ENCODE measurements around the gene ADAMTS17.

ADAMTS17 gene, protein sequence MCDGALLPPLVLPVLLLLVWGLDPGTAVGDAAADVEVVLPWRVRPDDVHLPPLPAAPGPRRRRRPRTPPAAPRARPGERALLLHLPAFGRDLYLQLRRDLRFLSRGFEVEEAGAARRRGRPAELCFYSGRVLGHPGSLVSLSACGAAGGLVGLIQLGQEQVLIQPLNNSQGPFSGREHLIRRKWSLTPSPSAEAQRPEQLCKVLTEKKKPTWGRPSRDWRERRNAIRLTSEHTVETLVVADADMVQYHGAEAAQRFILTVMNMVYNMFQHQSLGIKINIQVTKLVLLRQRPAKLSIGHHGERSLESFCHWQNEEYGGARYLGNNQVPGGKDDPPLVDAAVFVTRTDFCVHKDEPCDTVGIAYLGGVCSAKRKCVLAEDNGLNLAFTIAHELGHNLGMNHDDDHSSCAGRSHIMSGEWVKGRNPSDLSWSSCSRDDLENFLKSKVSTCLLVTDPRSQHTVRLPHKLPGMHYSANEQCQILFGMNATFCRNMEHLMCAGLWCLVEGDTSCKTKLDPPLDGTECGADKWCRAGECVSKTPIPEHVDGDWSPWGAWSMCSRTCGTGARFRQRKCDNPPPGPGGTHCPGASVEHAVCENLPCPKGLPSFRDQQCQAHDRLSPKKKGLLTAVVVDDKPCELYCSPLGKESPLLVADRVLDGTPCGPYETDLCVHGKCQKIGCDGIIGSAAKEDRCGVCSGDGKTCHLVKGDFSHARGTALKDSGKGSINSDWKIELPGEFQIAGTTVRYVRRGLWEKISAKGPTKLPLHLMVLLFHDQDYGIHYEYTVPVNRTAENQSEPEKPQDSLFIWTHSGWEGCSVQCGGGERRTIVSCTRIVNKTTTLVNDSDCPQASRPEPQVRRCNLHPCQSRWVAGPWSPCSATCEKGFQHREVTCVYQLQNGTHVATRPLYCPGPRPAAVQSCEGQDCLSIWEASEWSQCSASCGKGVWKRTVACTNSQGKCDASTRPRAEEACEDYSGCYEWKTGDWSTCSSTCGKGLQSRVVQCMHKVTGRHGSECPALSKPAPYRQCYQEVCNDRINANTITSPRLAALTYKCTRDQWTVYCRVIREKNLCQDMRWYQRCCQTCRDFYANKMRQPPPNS

GRCh38 chr15:100341750-100342560 is at the start of gene ADAMTS17:
Gene ADAMTS17 (minus strand): TSS chr15:100341975. CDS start chr15:100341899, 76 bp downstream.
- DNase-seq (ENCODE audit: low spot score in 2 of 2) (peak; percentile 73 to 81), ATAC-seq (ENCODE audit: low read depth) (peak; percentile 95)
- H3K27ac Mint-ChIP-seq = no peak within 1 kb of the TSS
- peaks cover 18% of the 10 kb centered on the region for H3K27me3 Mint-ChIP-seq
- H3K9me3 Mint-ChIP-seq = no peaks in the 10 kb centered on the region
- H3K4me3 Mint-ChIP-seq = peak within 1 kb of the TSS; percentile 49
- peaks cover 2% of the 10 kb centered on the region for H3K4me1 Mint-ChIP-seq
- no peaks in the 10 kb centered on the region for H3K36me3 Mint-ChIP-seq

GRCh38 chr15:100385300-100386050 is 43.7 kb upstream of the ADAMTS17 start:
- Mint-ChIP-seq H3K4me1 (peaks cover 3% of the 10 kb centered on the region), H3K36me3 (no peaks in the 10 kb centered on the region), H3K27me3 (no peaks in the 10 kb centered on the region), H3K4me3 (no peak overlapping the region), H3K27ac (no peak overlapping the region), H3K9me3 (peaks cover 13% of the 10 kb centered on the region)
- ATAC-seq (ENCODE audit: low read depth) (no peak), DNase-seq (ENCODE audit: low spot score in 2 of 2) (no peak)

- H3K36me3 Mint-ChIP-seq = no peaks in the 10 kb centered on the region
- H3K27me3 Mint-ChIP-seq = no peaks in the 10 kb centered on the region
- no peak overlapping the region for H3K4me3 Mint-ChIP-seq
- peaks cover 3% of the 10 kb centered on the region for H3K4me1 Mint-ChIP-seq
- H3K27ac Mint-ChIP-seq = no peak overlapping the region
- ATAC-seq (ENCODE audit: low read depth) (no peak), DNase-seq (ENCODE audit: low spot score in 2 of 2) (no peak)
- peaks cover 13% of the 10 kb centered on the region for H3K9me3 Mint-ChIP-seq
Measured at GRCh38 chr15:100384108-100384410, 42.3 kb upstream of the ADAMTS17 start.

DNA sequence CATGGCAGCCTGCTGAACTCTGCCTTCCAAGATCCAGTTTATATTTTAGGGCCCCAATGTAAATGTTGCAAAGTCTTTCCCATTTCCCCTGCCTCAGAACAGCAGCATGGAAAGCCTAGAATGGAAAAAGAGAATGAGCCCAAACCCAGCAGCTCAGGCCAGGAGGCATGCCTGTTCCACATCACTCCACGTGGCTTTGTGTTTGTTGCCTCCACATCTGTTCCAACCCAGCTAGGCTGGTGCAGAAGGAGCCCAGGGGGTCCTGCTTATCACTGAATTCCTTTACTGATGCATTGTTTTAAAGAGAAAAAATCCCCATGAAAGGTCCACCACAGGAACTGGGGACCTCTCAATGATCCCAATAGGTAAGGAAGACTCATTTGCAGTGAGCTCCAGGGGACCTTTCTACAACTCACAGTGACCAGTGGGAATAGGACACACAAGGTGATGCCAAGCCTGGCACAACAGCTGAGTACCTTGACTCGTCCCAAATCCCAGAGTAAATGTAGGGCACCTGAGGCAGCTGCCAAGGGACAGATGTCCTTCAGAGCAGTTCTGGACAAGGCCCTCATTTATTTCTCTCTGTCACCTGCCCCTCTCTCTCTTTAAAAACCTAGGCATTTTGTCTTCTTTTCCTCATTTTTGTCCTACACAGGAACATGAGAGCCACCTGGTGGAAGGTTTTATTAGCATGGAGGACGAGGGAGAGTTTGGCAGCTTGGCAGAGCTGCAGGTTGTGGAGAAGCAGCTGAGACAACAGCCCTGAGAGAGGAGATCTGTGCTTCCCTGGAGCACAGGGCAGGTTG is 41.7 kb upstream of the ADAMTS17 start:
- H3K4me1 Mint-ChIP-seq = peaks cover 3% of the 10 kb centered on the region
- DNase-seq (ENCODE audit: low spot score in 2 of 2) (no peak), ATAC-seq (ENCODE audit: low read depth) (no peak)
- H3K36me3 Mint-ChIP-seq = no peaks in the 10 kb centered on the region
- no peaks in the 10 kb centered on the region for H3K27me3 Mint-ChIP-seq
- no peak overlapping the region for H3K27ac Mint-ChIP-seq
- H3K9me3 Mint-ChIP-seq = peaks cover 10% of the 10 kb centered on the region
- no peak overlapping the region for H3K4me3 Mint-ChIP-seq

DNA sequence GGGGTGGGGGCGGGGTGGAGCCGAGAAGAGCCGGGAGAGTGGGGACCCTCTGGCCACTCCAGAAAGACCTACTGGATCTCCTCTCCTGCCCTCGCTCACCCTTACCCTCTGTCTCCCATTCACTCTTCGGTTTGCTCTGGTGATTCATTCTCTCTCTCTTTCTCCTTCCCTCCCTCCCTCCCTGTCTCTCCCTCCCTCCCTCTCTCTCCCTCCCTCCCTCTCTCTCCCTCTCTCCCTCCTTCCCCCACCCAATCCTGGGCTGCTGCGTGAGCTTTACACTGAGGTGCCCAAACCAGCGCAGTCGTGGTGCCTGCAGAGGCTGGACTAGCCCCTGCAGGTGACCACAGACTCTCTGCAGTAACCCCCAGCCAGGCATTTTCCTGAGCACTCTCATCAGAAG is 32.2 kb upstream of the ADAMTS17 start:
- H3K9me3 Mint-ChIP-seq = peaks cover 6% of the 10 kb centered on the region
- peaks cover 6% of the 10 kb centered on the region for H3K4me1 Mint-ChIP-seq
- no peak for ATAC-seq (ENCODE audit: low read depth)

DNA sequence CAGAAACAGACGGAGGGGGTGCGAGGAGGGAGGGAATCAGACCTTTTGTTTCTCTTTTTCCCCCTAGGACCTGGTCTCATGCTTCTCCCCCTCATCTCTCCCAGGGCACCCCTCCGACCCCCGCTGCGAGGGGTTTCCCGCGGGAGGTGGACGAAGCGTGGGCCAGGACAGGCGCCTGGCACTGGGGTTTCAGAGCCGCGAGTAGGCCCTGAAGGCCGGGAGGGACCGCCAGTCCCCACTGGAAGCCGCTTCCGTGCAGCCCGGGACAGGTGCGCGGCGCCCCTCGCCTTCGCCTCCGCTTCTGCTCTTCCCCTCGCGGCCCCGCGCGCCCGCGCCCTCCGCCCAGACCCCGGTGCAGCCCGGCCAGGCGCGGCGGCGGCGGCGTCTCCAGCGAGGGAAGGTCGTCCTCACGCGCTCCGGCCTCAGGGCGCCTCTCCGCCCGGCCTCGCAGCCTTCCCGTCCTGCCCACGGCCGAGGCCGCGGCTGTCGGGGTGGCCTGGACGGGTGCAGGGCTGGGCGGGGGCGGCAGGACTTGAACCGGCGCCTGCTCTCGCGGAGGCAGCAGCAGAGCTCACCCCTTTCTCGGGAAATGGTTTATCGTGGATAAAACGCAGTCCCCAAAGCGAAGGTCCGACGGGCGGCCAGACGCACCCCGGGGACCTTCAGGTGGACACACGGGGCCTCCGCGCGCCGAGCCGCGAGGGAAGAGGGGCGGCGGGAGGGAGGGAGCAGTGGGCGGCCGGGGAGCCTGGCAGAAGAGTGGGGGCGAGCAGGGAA is 31.5 kb upstream of the ADAMTS17 start:
- Mint-ChIP-seq H3K27me3 (peaks cover 14% of the 10 kb centered on the region), H3K4me1 (peaks cover 6% of the 10 kb centered on the region), H3K36me3 (no peaks in the 10 kb centered on the region), H3K27ac (no peak overlapping the region), H3K9me3 (peaks cover 6% of the 10 kb centered on the region), H3K4me3 (no peak overlapping the region)
- ATAC-seq (ENCODE audit: low read depth) (no peak), DNase-seq (ENCODE audit: low spot score in 2 of 2) (no peak)

More for the DNA sequence above, 32.2 kb upstream of the ADAMTS17 start:
- Mint-ChIP-seq H3K27me3 (peaks cover 14% of the 10 kb centered on the region), H3K36me3 (no peaks in the 10 kb centered on the region), H3K4me3 (no peak overlapping the region), H3K27ac (no peak overlapping the region)
- DNase-seq (ENCODE audit: low spot score in 2 of 2) = no peak

DNA sequence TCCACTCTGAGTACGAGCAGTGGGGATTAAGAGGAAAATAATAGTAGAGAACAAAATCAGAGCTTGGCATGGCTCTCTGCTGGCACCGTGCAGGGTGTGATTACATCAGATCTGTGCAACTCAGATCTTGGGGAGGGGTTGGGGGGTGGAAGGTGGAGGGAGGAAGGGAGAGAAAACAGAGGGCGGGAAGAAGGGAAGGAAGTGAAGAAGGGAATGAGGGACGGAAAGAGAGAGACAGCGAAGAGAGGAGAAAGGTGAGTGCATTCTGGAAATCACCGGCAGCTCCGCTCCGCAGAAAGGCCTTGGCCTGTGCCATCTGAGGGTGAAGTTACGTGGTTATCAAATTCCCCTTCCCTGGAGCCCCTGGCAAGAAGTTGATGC is 31.0 kb upstream of the ADAMTS17 start:
- DNase-seq (ENCODE audit: low spot score in 2 of 2) = no peak
- peaks cover 14% of the 10 kb centered on the region for H3K27me3 Mint-ChIP-seq
- no peak for ATAC-seq (ENCODE audit: low read depth)
- no peak overlapping the region for H3K4me3 Mint-ChIP-seq
- H3K9me3 Mint-ChIP-seq = peaks cover 6% of the 10 kb centered on the region
- no peak overlapping the region for H3K27ac Mint-ChIP-seq
- peaks cover 6% of the 10 kb centered on the region for H3K4me1 Mint-ChIP-seq
- no peaks in the 10 kb centered on the region for H3K36me3 Mint-ChIP-seq

DNA sequence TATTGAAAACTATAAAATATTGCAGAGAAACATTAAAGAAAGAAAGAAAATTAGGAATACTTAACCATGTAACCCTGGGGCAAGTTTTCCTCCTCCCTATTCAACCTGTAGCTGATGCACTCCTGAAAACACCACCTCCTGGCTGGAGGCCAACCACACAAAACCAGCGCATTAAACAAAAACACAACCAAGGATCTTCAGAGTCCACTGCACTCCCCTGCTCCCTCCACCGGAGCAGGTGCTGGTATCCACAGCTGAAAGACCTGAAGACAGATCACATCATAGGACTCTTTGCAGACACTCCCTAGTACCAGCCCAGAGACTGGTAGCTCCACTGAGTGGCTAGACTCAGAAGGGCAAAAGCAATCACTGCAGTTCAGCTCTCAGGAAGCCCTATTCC is 13.6 kb upstream of the ADAMTS17 start:
- H3K36me3 Mint-ChIP-seq = no peaks in the 10 kb centered on the region
- H3K27me3 Mint-ChIP-seq = peaks cover 18% of the 10 kb centered on the region
- H3K27ac Mint-ChIP-seq = no peak overlapping the region

DNA sequence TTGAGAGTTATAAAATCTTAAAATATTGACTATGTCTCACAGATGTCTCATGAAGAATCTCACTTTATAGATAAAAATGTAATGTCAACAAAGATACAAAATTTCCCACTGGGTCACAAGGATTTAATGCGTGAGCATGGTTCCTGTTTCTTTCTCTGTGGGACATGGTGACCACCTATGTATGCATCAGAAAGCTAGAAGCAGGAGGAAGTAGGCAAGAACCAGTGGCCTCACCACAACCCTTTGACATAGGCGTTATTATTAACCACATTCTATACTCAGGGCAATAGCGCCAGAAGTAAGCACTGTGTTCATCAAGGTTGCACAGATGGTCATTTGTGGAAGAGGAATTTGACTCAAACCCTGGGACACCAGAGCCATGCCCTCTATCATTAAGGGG is 11.7 kb upstream of the ADAMTS17 start:
- Mint-ChIP-seq H3K27ac (no peak overlapping the region), H3K4me3 (no peak overlapping the region), H3K36me3 (no peaks in the 10 kb centered on the region), H3K4me1 (peaks cover 3% of the 10 kb centered on the region), H3K9me3 (peaks cover under 1% of the 10 kb centered on the region), H3K27me3 (peaks cover 14% of the 10 kb centered on the region)
- ATAC-seq (ENCODE audit: low read depth) = peak; percentile 38
- DNase-seq (ENCODE audit: low spot score in 2 of 2) = no peak

More for the DNA sequence above, 13.6 kb upstream of the ADAMTS17 start:
- DNase-seq (ENCODE audit: low spot score in 2 of 2) = no peak
- Mint-ChIP-seq H3K9me3 (peaks cover 2% of the 10 kb centered on the region), H3K4me3 (no peak overlapping the region), H3K4me1 (peaks cover 3% of the 10 kb centered on the region)
- ATAC-seq (ENCODE audit: low read depth) = no peak

DNA sequence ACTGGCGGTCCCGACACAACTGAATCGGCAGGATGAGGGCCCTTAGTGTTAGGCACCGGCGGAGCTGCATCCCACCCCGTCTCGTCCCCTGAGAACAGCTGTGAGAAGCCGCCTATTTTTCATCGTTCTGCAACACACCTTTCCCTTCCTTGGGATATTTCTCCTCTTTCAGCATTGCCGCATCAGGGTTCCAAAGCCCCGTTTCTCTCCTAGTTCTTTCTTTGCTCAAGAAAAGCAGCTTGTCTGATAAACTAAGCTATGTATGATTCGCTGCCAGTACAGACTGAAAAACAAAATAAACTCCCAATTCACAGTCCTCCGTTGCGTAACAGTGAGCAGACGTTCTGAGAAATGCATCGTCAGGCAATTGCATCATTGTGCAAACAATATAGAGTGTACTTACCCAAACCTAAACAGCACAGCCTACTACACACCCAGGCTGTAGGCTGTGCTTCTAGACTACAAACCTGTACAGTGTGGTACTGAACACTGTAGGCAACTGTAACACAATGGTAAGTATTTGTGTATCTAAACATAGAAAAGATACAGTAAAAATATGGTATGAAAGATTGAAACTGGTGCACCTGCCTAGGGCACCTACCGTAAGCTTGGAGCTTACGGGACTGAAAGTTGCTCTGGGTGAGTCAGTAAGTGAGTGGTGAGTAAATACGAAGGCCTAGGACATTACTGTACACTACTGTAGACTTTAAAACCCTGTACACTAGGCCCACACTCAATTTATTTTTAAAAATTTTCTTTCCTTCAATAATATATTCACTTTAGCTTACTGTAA is 8.9 kb upstream of the ADAMTS17 start:
- H3K27ac Mint-ChIP-seq = no peak overlapping the region
- no peaks in the 10 kb centered on the region for H3K36me3 Mint-ChIP-seq
- DNase-seq (ENCODE audit: low spot score in 2 of 2) (no peak), ATAC-seq (ENCODE audit: low read depth) (no peak)
- H3K4me3 Mint-ChIP-seq = peak overlapping the region; percentile 89
- H3K27me3 Mint-ChIP-seq = peaks cover 9% of the 10 kb centered on the region
- H3K4me1 Mint-ChIP-seq = peaks cover 3% of the 10 kb centered on the region
- no peaks in the 10 kb centered on the region for H3K9me3 Mint-ChIP-seq

- peaks cover 9% of the 10 kb centered on the region for H3K27me3 Mint-ChIP-seq
Measured at GRCh38 chr15:100349696-100350433, 8.1 kb upstream of the ADAMTS17 start.

More at GRCh38 chr15:100349696-100350433, 8.1 kb upstream of the ADAMTS17 start:
- H3K36me3 Mint-ChIP-seq = no peaks in the 10 kb centered on the region
- H3K4me1 Mint-ChIP-seq = peaks cover 3% of the 10 kb centered on the region
- peak; percentile 78 to 82 for DNase-seq (ENCODE audit: low spot score in 2 of 2)
- no peaks in the 10 kb centered on the region for H3K9me3 Mint-ChIP-seq
- peak overlapping the region; percentile 89 for H3K4me3 Mint-ChIP-seq
- peak; percentile 88 for ATAC-seq (ENCODE audit: low read depth)
- H3K27ac Mint-ChIP-seq = peak overlapping the region; percentile 61
